A549 treated with Hydrocortisone at 1 μM for 4 hours (cell line): ENCODE data around the gene GBP3. TPM values are rescaled to one million over a fixed set of nuclear protein-coding genes. Genes with fewer than 3 reads are reported as not detected.

Source experiments
- total RNA-seq: library from RNA; stranded (reverse); fragments of 200-300 nt; extraction: Qiagen RNA extraction; gene quantifications from 5 replicates; pipeline ENCODE4 v1.2.3, GENCODE V29; 2022

The GBP3 gene
- total RNA-seq: 0.73 to 2.4 TPM (median 1.1 TPM) in 5 replicates

GRCh38 chr1:89022167-89022959 lies at the start of gene GBP3:
TSS of gene GBP3 (minus strand) at chr1:89022866. CDS start at chr1:89020721, 2,145 bp downstream.

GRCh38 chr1:89065079-89065868 lies 42.6 kb upstream of the GBP3 start, which contains the start of gene GBP1:
TSS of gene GBP1 (minus strand) at chr1:89065208. CDS start at chr1:89063234, 1,974 bp downstream.

Other genes with a start within 250 kb of the GBP3 start
- 22.9 to 28.6 TPM (median 24.9 TPM) in 5 replicates for gene GTF2B, start 131.3 kb downstream of the GBP3 start, total RNA-seq
- gene KYAT3, start 30.2 kb downstream of the GBP3 start, total RNA-seq: 6.9 to 9.0 TPM (median 7.7 TPM) in 5 replicates
- gene RBMXL1, start 30.2 kb downstream of the GBP3 start, total RNA-seq: 1.8 to 2.9 TPM (median 1.9 TPM) in 5 replicates
- 0.09 to 0.16 TPM (median 0.13 TPM) in 5 replicates for gene GBP1, start 42.3 kb upstream of the GBP3 start, total RNA-seq
- 0.53 to 0.97 TPM (median 0.76 TPM) in 5 replicates for gene GBP2, start 103.2 kb upstream of the GBP3 start, total RNA-seq
- gene GBP7, start 153.1 kb upstream of the GBP3 start, total RNA-seq: not detected in 5 replicates
- gene GBP4, start 176.1 kb upstream of the GBP3 start, total RNA-seq: 0.02 TPM in 1 of 5 replicates, not detected in the others
- 0.06 to 0.10 TPM in 2 of 5 replicates, not detected in the others for gene GBP5, start 250.0 kb upstream of the GBP3 start, total RNA-seq